A549 (cell line): ENCODE data around the gene GARS1.

Source experiments
- CHD2 ChIP-seq: fragments of 150-350 bp; IDR thresholded peaks from 2 replicates; pipeline ENCODE4 v1.6.1; 2014; ENCODE audit warnings: low read length; ENCODE audit not compliant: partially characterized antibody
- CHD4 ChIP-seq: fragments of 200-600 bp; sonication (generic); IDR thresholded peaks from 2 replicates; pipeline ENCODE4 v1.6.1; 2016; ENCODE audit warnings: antibody characterized with exemption, mild to moderate bottlenecking, borderline replicate concordance
- EP300 ChIP-seq, 2 experiments: fragments of >200 bp; sonication (Bioruptor Twin); formaldehyde crosslinking; IDR thresholded peaks; 2 replicates in 1 of 2; 3 replicates in 1 of 2; pipeline ENCODE4 v1.6.1; 2016 to 2017
- KDM1A ChIP-seq: fragments of 200-600 bp; sonication (generic); IDR thresholded peaks from 2 replicates; pipeline ENCODE4 v1.6.1; 2016; ENCODE audit warnings: low read depth, mild to moderate bottlenecking
- POLR2A ChIP-seq: IDR thresholded peaks from 2 replicates; pipeline ENCODE4 v1.6.1; 2012; ENCODE audit warnings: mild to moderate bottlenecking, low read length
- RAD21 ChIP-seq, 2 experiments: fragments of >200 bp in 1 of 2; sonication (Bioruptor Twin) in 1 of 2; formaldehyde crosslinking in 1 of 2; IDR thresholded peaks in 1 of 2; conservative IDR thresholded peaks in 1 of 2; 2 replicates in 1 of 2; 3 replicates in 1 of 2; pipeline ENCODE4 v1.6.1; 2012 to 2018; ENCODE audit warnings: inconsistent platforms in 1 of 2
- RNF2 ChIP-seq: fragments of 200-600 bp; sonication (generic); IDR thresholded peaks from 2 replicates; pipeline ENCODE4 v1.6.1; 2016; ENCODE audit warnings: low read depth, mild to moderate bottlenecking, antibody characterized with exemption, moderate library complexity, borderline replicate concordance
- TP53 ChIP-seq: fragments of 250-450 bp; sonication (Bioruptor Pico); IDR thresholded peaks from 2 replicates; pipeline ENCODE4 v1.5.0; 2021; ENCODE audit warnings: mild to moderate bottlenecking, moderate library complexity
- TF ChIP-seq, protein P1 (sequence below): fragments of >200 bp; sonication (Bioruptor Twin); formaldehyde crosslinking; IDR thresholded peaks from 3 replicates; pipeline ENCODE4 v1.5.1; 2016
- TF ChIP-seq, protein P2 (sequence below): fragments of 150-350 bp; IDR thresholded peaks from 2 replicates; pipeline ENCODE4 v1.6.1; 2014; ENCODE audit warnings: low read depth, mild to moderate bottlenecking, low read length

- no peak for TF ChIP-seq POLR2A
- TF ChIP-seq, protein P1, sequence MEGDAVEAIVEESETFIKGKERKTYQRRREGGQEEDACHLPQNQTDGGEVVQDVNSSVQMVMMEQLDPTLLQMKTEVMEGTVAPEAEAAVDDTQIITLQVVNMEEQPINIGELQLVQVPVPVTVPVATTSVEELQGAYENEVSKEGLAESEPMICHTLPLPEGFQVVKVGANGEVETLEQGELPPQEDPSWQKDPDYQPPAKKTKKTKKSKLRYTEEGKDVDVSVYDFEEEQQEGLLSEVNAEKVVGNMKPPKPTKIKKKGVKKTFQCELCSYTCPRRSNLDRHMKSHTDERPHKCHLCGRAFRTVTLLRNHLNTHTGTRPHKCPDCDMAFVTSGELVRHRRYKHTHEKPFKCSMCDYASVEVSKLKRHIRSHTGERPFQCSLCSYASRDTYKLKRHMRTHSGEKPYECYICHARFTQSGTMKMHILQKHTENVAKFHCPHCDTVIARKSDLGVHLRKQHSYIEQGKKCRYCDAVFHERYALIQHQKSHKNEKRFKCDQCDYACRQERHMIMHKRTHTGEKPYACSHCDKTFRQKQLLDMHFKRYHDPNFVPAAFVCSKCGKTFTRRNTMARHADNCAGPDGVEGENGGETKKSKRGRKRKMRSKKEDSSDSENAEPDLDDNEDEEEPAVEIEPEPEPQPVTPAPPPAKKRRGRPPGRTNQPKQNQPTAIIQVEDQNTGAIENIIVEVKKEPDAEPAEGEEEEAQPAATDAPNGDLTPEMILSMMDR = no peak
- no peak for TF ChIP-seq RAD21 (conservative IDR thresholded peaks at IDR 0.05 in 1 of 2, IDR thresholded peaks at IDR 0.05 in 1 of 2)
- no peak for TF ChIP-seq TP53 (CRISPR knock-in tag)
- no peak for TF ChIP-seq EP300 (IDR thresholded peaks at IDR 0.05)
- no peak for TF ChIP-seq KDM1A
- TF ChIP-seq CHD4 = no peak
- no peak for TF ChIP-seq RNF2
- no peak for TF ChIP-seq CHD2
- TF ChIP-seq, protein P2, sequence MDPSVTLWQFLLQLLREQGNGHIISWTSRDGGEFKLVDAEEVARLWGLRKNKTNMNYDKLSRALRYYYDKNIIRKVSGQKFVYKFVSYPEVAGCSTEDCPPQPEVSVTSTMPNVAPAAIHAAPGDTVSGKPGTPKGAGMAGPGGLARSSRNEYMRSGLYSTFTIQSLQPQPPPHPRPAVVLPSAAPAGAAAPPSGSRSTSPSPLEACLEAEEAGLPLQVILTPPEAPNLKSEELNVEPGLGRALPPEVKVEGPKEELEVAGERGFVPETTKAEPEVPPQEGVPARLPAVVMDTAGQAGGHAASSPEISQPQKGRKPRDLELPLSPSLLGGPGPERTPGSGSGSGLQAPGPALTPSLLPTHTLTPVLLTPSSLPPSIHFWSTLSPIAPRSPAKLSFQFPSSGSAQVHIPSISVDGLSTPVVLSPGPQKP = no peak
Measured at GRCh38 chr7:30678805-30679204, 84.1 kb downstream of the GARS1 start.
